ENCODE results near the gene PLAAT5. TPM values are rescaled to one million over a fixed set of nuclear protein-coding genes. Genes with fewer than 3 reads are reported as not detected.

Gene PLAAT5
- 0.10 TPM for total RNA-seq (2013)
- polyA plus RNA-seq, result under 1 TPM in 2 of 3 donors, not detected in 1; 0.07 to 0.62 TPM
- 0.69 TPM in 1 of 2 replicates, not detected in the other for polyA minus RNA-seq
- total RNA-seq, result 0 to 2.3 (median 0.06) reads per million in 11 experiments

- H3K36me3 ChIP-seq (replicated peaks in 1 of 2; ENCODE audit: control insufficient read depth in 1 of 2, insufficient read depth in 2 of 2, low read length in 2 of 2), result no peaks in the 10 kb centered on the region
- no peaks in the 10 kb centered on the region for H3K79me2 ChIP-seq (ENCODE audit: insufficient read depth, low read length)
- WGBS (ENCODE audit: insufficient coverage), result 15% methylated on average over 48 of the region's 60 CpGs
- DNase-seq, result peak in 1 of 3 donors; percentile 21
- H3K9ac ChIP-seq (ENCODE audit: insufficient read depth, low read length, poor library complexity, severe bottlenecking), result peak within 1 kb of the TSS; percentile 46
- Mint-ChIP-seq H3K4me3 (peak within 1 kb of the TSS; percentile 89 to 98), H3K9me3 (peaks cover 3 to 16% (median 7%) of the 10 kb centered on the region in 7 donors), H3K36me3 (peaks cover 0 to 9% of the 10 kb centered on the region in 2 donors), H3K4me1 (peaks cover 39% of the 10 kb centered on the region), H3K27ac (peak within 1 kb of the TSS in 3 of 7 donors; percentile 63 to 83 (median 82)), H3K27me3 (ENCODE audit: low read depth in 3 of 3) (peaks cover 15 to 31% (median 18%) of the 10 kb centered on the region in 3 donors)
- TF ChIP-seq CTCF (IDR thresholded peaks at IDR 0.05), result no peak
- H3K4me2 ChIP-seq (replicated peaks; ENCODE audit: extremely low read depth, low read length, poor library complexity, severe bottlenecking), result peak within 1 kb of the TSS; percentile 83
- H3K4me1 ChIP-seq (ENCODE audit: control insufficient read depth in 1 of 2, insufficient read depth in 2 of 2, low read length in 2 of 2), result peaks cover 36 to 40% of the 10 kb centered on the region in 2 donors
- intact Hi-C loops (cut with micrococcal nuclease), result no loop called here
- H2AFZ ChIP-seq (ENCODE audit: insufficient read depth, low read depth, low read length, poor library complexity, severe bottlenecking), result peak within 1 kb of the TSS; percentile 74
- peak within 1 kb of the TSS; percentile 29 to 74 (median 58) for H3K4me3 ChIP-seq (replicated peaks in 1 of 3; ENCODE audit: low read depth in 2 of 3, low read length in 3 of 3)
- peaks cover 0 to 3% of the 10 kb centered on the region in 2 donors for H3K9me3 ChIP-seq (replicated peaks in 1 of 2; ENCODE audit: control insufficient read depth in 1 of 2, insufficient read depth in 1 of 2, low read length in 2 of 2)
- H3K27ac ChIP-seq (ENCODE audit: low read depth in 1 of 2, low read length in 2 of 2), result no peak within 1 kb of the TSS
- peaks cover 11 to 26% of the 10 kb centered on the region in 2 donors for H3K27me3 ChIP-seq (ENCODE audit: control insufficient read depth in 2 of 2, insufficient read depth in 2 of 2, low read length in 2 of 2)
- no peaks in the 10 kb centered on the region for H4K20me1 ChIP-seq (ENCODE audit: insufficient read depth, low read length)
Observed at GRCh38 chr11:63490551-63491239, at the start of gene PLAAT5. TSS of gene PLAAT5 (minus strand) at chr11:63491167. CDS start at chr11:63491034, 133 bp downstream.

- no peaks in the 10 kb centered on the region for H3K9me3 Mint-ChIP-seq
- H3K4me2 ChIP-seq (replicated peaks; ENCODE audit: extremely low read depth, low read length, poor library complexity, severe bottlenecking), result peak overlapping the region; percentile 72
- peak overlapping the region; percentile 84 for H2AFZ ChIP-seq (ENCODE audit: insufficient read depth, low read depth, low read length, poor library complexity, severe bottlenecking)
- peak overlapping the region; percentile 56 to 82 for H3K27ac ChIP-seq (ENCODE audit: low read depth in 1 of 2, low read length in 2 of 2)
- H3K79me2 ChIP-seq (ENCODE audit: insufficient read depth, low read length), result no peaks in the 10 kb centered on the region
- no peak for TF ChIP-seq CTCF (IDR thresholded peaks at IDR 0.05)
- H4K20me1 ChIP-seq (ENCODE audit: insufficient read depth, low read length), result no peaks in the 10 kb centered on the region
- no peaks in the 10 kb centered on the region for H3K36me3 ChIP-seq (replicated peaks in 1 of 2; ENCODE audit: control insufficient read depth in 1 of 2, insufficient read depth in 2 of 2, low read length in 2 of 2)
- peaks cover 43% of the 10 kb centered on the region for H3K4me1 Mint-ChIP-seq
- peak overlapping the region; percentile 71 to 79 (median 75) for H3K4me3 ChIP-seq (replicated peaks in 1 of 3; ENCODE audit: low read depth in 2 of 3, low read length in 3 of 3)
- peak overlapping the region; percentile 83 to 93 (median 91) for H3K27ac Mint-ChIP-seq
- H3K4me3 Mint-ChIP-seq, result peak overlapping the region; percentile 93 to 99
- intact Hi-C loops (cut with micrococcal nuclease), result no loop called here
- peaks cover 27 to 31% of the 10 kb centered on the region in 2 donors for H3K4me1 ChIP-seq (ENCODE audit: control insufficient read depth in 1 of 2, insufficient read depth in 2 of 2, low read length in 2 of 2)
- H3K9ac ChIP-seq (ENCODE audit: insufficient read depth, low read length, poor library complexity, severe bottlenecking), result peak overlapping the region; percentile 74
- DNase-seq, result peak in 1 of 3 donors; percentile 13
- WGBS (ENCODE audit: insufficient coverage), result 28% methylated on average over 5 of the region's 8 CpGs
- no peaks in the 10 kb centered on the region for H3K27me3 ChIP-seq (ENCODE audit: control insufficient read depth in 2 of 2, insufficient read depth in 2 of 2, low read length in 2 of 2)
- peaks cover 4 to 9% of the 10 kb centered on the region in 2 donors for H3K36me3 Mint-ChIP-seq
- H3K27me3 Mint-ChIP-seq (ENCODE audit: low read depth in 3 of 3), result peaks cover 2 to 10% (median 4%) of the 10 kb centered on the region in 3 donors
- no peaks in the 10 kb centered on the region for H3K9me3 ChIP-seq (replicated peaks in 1 of 2; ENCODE audit: control insufficient read depth in 1 of 2, insufficient read depth in 1 of 2, low read length in 2 of 2)
Observed at GRCh38 chr11:63537293-63538101, 46.5 kb upstream of the PLAAT5 start.
